HG02938 (cell line): Measurements from ENCODE around the gene UBLCP1.
"Not testable (repeated sequence)": the region's sequence is repeated elsewhere in the genome, so short reads cannot be mapped to it uniquely, and the experiment has no call there.

Experiments used
- ATAC-seq: cut with Tn5 transposase; IDR thresholded peaks from one replicate; pipeline ENCODE4 v1.9.1; 2021; ENCODE audit warnings: mild to moderate bottlenecking, moderate library complexity; ENCODE audit not compliant: unreplicated experiment

Gene UBLCP1

GRCh38 chr5:159262859-159263568 lies at the start of gene UBLCP1:
UBLCP1 (plus strand) TSS chr5:159263290; CDS start chr5:159268916, 5,626 bp downstream.
- peak; percentile 89 for ATAC-seq

- no peak for ATAC-seq
Observed at GRCh38 chr5:159214486-159215271, 48.4 kb upstream of the UBLCP1 start.

GRCh38 chr5:159215886-159216285 lies 47.2 kb upstream of the UBLCP1 start:
- ATAC-seq = no peak

- ATAC-seq = no peak
Observed at GRCh38 chr5:159216454-159216853, 46.6 kb upstream of the UBLCP1 start.

GRCh38 chr5:159217236-159217635 lies 45.9 kb upstream of the UBLCP1 start:
- ATAC-seq = no peak

GRCh38 chr5:159218595-159219023 lies 44.5 kb upstream of the UBLCP1 start:
- ATAC-seq = no peak

GRCh38 chr5:159220206-159220605 lies 42.9 kb upstream of the UBLCP1 start:
- no peak for ATAC-seq

- ATAC-seq = no peak
Observed at GRCh38 chr5:159223469-159223868, 39.6 kb upstream of the UBLCP1 start.

- no peak for ATAC-seq
Observed at GRCh38 chr5:159224471-159224870, 38.6 kb upstream of the UBLCP1 start.

GRCh38 chr5:159226451-159226850 lies 36.6 kb upstream of the UBLCP1 start:
- ATAC-seq = no peak

GRCh38 chr5:159227452-159227851 lies 35.6 kb upstream of the UBLCP1 start:
- no peak for ATAC-seq

GRCh38 chr5:159228097-159228496 lies 35.0 kb upstream of the UBLCP1 start:
- ATAC-seq = not testable (repeated sequence)

GRCh38 chr5:159230657-159231056 lies 32.4 kb upstream of the UBLCP1 start:
- ATAC-seq = no peak

GRCh38 chr5:159231167-159231566 lies 31.9 kb upstream of the UBLCP1 start:
- no peak for ATAC-seq

GRCh38 chr5:159235871-159236520 lies 27.1 kb upstream of the UBLCP1 start:
- ATAC-seq = not testable (repeated sequence)

- no peak for ATAC-seq
Observed at GRCh38 chr5:159240301-159240870, 22.7 kb upstream of the UBLCP1 start.

- ATAC-seq = no peak
Observed at GRCh38 chr5:159241946-159242552, 21.0 kb upstream of the UBLCP1 start.

- ATAC-seq = no peak
Observed at GRCh38 chr5:159242656-159243055, 20.4 kb upstream of the UBLCP1 start.

GRCh38 chr5:159243385-159243784 lies 19.7 kb upstream of the UBLCP1 start:
- no peak for ATAC-seq

GRCh38 chr5:159244163-159244562 lies 18.9 kb upstream of the UBLCP1 start:
- ATAC-seq = no peak

- no peak for ATAC-seq
Observed at GRCh38 chr5:159244890-159245289, 18.2 kb upstream of the UBLCP1 start.
